Calu3 (cell line): ENCODE data around the gene ACTR1B. TPM values are rescaled to one million over a fixed set of nuclear protein-coding genes. Genes with fewer than 3 reads are reported as not detected.
A peak's percentile ranks its signal among the peaks of the same experiment; 100 is the strongest.

ENCODE experiments used
- BruUV-seq: library from RNA; stranded (reverse); fragments of 400-500 nt; replicated peaks from 2 replicates; lab custom pipeline; 2021; lab: Mats Ljungman, UMichigan
- CTCF ChIA-PET: fragments of 300-600 bp; sonication (Branson Sonifier 250); formaldehyde crosslinking; loops from one replicate; lab custom pipeline; 2022; ENCODE audit warnings: antibody characterized with exemption; lab: Charles Lee
- DNase-seq: peaks from one replicate; pipeline ENCODE4 v3.0.0; 2022
- H3K27ac Mint-ChIP-seq: one replicate; pipeline ENCODE4 v1.8.0; 2022; ENCODE audit warnings: mixed read lengths; ENCODE audit not compliant: unreplicated experiment
- H3K27me3 Mint-ChIP-seq: one replicate; pipeline ENCODE4 v1.8.0; 2022; ENCODE audit warnings: mixed read lengths; ENCODE audit not compliant: unreplicated experiment
- H3K36me3 Mint-ChIP-seq: one replicate; pipeline ENCODE4 v1.8.0; 2022; ENCODE audit warnings: mild to moderate bottlenecking, moderate library complexity, mixed read lengths; ENCODE audit not compliant: insufficient read depth, unreplicated experiment
- H3K4me1 Mint-ChIP-seq: one replicate; pipeline ENCODE4 v1.8.0; 2022; ENCODE audit warnings: mild to moderate bottlenecking, low read depth, mixed read lengths; ENCODE audit not compliant: unreplicated experiment
- H3K4me3 Mint-ChIP-seq: one replicate; pipeline ENCODE4 v1.8.0; 2022; ENCODE audit warnings: mild to moderate bottlenecking, low read depth, moderate library complexity, mixed read lengths; ENCODE audit not compliant: unreplicated experiment
- H3K9me3 Mint-ChIP-seq: one replicate; pipeline ENCODE4 v1.8.0; 2022; ENCODE audit warnings: low read depth, mixed read lengths; ENCODE audit not compliant: unreplicated experiment
- CTCF ChIP-seq: fragments of 200-600 bp; IDR thresholded peaks from one replicate; pipeline ENCODE4 v1.8.0; 2022; ENCODE audit warnings: antibody characterized with exemption; ENCODE audit not compliant: unreplicated experiment
- intact Hi-C: fragments of 100-400 bp; cut with micrococcal nuclease; formaldehyde crosslinking; loops from one replicate; pipeline ENCODE4 v1.10.0; 2022; ENCODE audit not compliant: unreplicated experiment
- total RNA-seq: library from RNA; stranded (reverse); gene quantifications from 2 replicates; pipeline ENCODE4 v1.2.3, GENCODE V29; 2022

The ACTR1B gene
- total RNA-seq, 1 experiment from 2014 or later, result 48.7 TPM

GRCh38 chr2:97671526-97671925 lies 7.7 kb upstream of the ACTR1B start:
- DNase-seq, result no peak
- Mint-ChIP-seq H3K27me3 (no peaks in the 10 kb centered on the region), H3K27ac (no peak overlapping the region), H3K36me3 (no peaks in the 10 kb centered on the region), H3K9me3 (no peaks in the 10 kb centered on the region), H3K4me1 (no peaks in the 10 kb centered on the region), H3K4me3 (no peak overlapping the region)
- BruUV-seq, result no TSS peak
- intact Hi-C loops, result no loop called here
- TF ChIP-seq CTCF, result no peak
- CTCF ChIA-PET, result no interaction called here

GRCh38 chr2:97670471-97670870 lies 6.6 kb upstream of the ACTR1B start:
- intact Hi-C loops, result no loop called here

GRCh38 chr2:97669448-97669847 lies 5.6 kb upstream of the ACTR1B start, which contains the start of gene C2orf92:
Gene C2orf92 (plus strand): TSS chr2:97669713. CDS start chr2:97669789, 76 bp downstream.
- no TSS peak for BruUV-seq
- DNase-seq, result no peak

More at GRCh38 chr2:97670471-97670870, 6.6 kb upstream of the ACTR1B start:
- Mint-ChIP-seq H3K4me1 (no peaks in the 10 kb centered on the region), H3K36me3 (peaks cover 3% of the 10 kb centered on the region), H3K9me3 (no peaks in the 10 kb centered on the region), H3K4me3 (no peak overlapping the region), H3K27me3 (no peaks in the 10 kb centered on the region), H3K27ac (no peak overlapping the region)
- CTCF ChIA-PET, result no interaction called here
- DNase-seq, result no peak
- no TSS peak for BruUV-seq
- TF ChIP-seq CTCF, result no peak

GRCh38 chr2:97664636-97664970 lies 759 bp upstream of the ACTR1B start:
- Mint-ChIP-seq H3K36me3 (peaks cover 21% of the 10 kb centered on the region), H3K27ac (peak overlapping the region; percentile 97), H3K9me3 (no peaks in the 10 kb centered on the region), H3K27me3 (no peaks in the 10 kb centered on the region), H3K4me1 (no peaks in the 10 kb centered on the region), H3K4me3 (peak overlapping the region; percentile 89)
- no peak for DNase-seq
- TSS peak; percentile 89 for BruUV-seq
- TF ChIP-seq CTCF, result no peak
- intact Hi-C loops, result loop anchor here (2.0 kb wide), 1 partner anchor 32 kb away; no protein-coding TSS in a partner anchor
- CTCF ChIA-PET, result interaction anchor here (0.5 to 2.8 kb wide), 7 partner anchors 14 to 598 kb away, joined by 3 to 21 read pairs (median 3); partner anchors contain the start of gene COX5B

More at GRCh38 chr2:97669448-97669847, 5.6 kb upstream of the ACTR1B start, which contains the start of gene C2orf92:
- CTCF ChIA-PET, result no interaction called here
- Mint-ChIP-seq H3K9me3 (no peaks in the 10 kb centered on the region), H3K27me3 (no peaks in the 10 kb centered on the region), H3K27ac (no peak within 1 kb of the TSS), H3K4me1 (no peaks in the 10 kb centered on the region), H3K36me3 (peaks cover 4% of the 10 kb centered on the region), H3K4me3 (no peak within 1 kb of the TSS)
- intact Hi-C loops, result no loop called here
- no peak for TF ChIP-seq CTCF
